Measurements from ENCODE around the gene RRP8.

RRP8 gene

DNA sequence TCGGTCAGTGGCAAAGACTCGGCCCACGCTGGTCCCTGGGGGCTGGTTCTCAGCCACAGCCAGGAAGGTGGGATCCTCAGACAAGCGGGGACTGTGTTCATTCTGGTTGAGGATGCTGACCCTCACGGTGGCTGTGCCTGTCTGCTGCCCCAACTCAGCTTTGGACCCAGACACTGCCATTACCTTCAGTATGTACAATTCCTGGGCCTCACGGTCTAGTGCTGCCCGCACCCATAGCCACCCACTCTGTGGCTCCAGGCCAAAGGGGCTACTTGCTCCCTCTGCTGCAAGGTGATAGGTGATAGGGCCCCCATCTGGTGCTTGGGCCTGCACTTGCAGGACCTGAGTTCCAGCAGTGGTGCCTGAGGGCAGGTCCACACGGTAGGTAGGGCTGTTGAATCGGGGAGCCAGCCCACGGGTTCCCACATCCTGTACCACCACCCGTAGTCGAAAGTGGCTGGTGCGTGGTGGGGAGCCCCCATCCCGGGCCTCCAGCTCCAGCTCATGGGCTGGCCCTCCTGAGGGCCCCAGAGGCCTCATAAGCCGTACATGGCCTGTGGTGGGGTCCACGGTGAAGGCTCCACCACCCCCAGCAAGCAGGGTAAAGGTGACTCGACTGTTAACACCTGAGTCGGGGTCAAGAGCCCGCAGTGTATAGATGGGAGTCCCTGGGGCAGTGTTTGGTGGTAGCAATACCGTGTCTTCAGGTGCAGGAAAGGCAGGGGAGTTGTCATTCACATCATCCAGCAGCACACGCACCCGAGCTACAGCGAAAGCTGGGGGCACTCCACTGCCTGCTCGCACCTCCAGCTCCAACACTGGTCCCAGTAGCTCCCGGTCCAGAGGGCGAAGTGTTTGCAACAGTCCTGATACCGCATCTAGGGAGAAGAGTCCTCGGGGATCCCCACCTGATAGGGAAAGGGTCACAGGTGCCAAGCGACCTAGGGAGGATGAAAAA, 29.0 kb upstream of the RRP8 start:
- no peak for DNase-seq (ENCODE audit: low spot score)

DNA sequence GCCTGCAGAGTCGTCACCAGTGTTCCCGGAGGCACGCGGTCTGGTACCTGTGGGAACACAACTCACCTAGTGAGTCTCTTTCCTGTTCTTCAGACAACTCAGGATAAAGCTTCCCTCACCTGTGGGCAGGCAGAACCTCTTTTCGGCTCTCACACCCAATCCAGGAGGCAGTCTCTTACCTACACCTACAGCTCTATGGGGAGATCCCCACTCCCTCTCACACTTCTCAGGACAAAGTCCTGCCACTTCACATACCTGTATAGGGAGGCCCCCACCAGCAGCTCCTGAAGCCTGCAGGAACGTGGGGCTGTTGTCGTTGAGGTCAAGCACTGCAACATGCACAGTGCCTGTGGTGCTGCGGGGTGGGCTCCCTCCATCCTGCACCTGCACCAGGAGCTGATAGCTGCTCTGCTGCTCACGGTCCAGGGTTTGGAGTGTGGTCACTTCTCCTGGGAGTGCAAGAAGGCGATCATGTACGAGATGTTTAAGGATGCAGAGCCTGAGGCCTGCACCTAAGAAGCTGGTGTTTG, 28.0 kb upstream of the RRP8 start:
- DNase-seq (ENCODE audit: low spot score) = no peak

DNA sequence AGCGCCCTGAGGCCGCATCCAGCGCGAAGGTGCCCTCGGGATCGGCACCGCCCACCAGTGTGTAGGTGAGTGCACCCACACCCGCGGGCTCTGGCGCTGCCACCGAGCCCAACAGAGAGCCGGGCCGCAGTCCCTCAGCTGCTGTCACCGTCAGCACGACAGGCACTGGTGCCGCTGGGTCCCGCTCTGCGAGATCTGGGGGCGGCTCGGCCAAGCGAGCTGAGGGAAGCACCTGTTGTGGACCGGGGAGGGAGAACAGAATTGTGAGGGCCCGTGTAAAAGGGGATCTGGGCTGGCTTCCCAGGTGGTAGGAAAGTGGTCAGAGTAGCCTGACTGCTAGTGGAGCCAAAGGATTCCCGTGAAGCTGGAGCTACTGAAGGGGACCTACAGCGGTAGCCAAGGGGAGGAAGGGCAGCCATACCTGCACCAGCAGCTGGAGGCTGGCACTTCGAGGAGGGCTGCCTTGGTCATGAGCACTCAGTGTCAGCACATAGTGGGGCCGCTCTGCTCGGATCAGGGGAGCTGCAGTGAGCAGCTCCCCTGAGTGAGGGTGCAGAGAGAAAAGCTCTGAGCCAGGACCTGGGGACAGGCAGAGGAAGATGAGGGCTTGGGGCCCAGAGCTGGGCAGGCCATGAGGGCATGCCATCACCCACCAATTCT, 27.3 kb upstream of the RRP8 start:
- DNase-seq (ENCODE audit: low spot score) = no peak

DNA sequence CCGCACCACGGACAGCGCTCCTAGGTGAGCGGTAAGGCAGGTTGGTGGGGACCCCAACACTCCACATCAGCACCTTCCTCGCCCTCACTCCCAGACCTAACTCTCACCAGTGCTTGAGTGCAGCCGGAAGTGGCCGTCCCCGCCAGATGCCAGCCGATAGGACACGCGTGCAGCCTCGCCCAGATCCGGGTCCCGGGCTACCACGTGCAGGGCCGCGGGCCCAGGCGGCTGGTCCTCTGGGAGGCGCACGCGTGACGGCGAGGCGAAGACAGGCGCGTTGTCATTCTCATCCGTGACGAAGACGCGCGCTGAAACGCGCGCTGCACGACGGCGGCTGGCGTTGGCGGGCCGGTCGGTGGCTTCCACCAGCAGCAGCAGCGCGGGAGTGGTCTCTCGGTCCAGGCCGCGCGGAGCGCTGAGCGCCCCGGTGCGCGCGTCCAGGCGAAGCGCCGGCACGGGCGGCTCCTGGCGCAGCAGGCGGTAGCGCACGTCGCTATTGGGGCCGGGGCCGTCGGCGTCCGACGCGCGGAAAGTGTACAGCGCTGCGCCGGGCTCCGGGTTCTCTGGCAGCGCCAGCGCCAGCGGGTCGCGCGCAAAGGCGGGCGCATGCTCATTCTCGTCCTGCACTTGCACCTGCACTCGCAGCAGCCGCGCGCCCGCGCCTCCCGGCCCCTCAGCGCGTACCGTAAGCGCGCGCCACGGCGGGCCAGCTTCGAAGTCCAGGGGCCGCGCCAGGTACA, 26.6 kb upstream of the RRP8 start:
- DNase-seq (ENCODE audit: low spot score) = no peak

DNA sequence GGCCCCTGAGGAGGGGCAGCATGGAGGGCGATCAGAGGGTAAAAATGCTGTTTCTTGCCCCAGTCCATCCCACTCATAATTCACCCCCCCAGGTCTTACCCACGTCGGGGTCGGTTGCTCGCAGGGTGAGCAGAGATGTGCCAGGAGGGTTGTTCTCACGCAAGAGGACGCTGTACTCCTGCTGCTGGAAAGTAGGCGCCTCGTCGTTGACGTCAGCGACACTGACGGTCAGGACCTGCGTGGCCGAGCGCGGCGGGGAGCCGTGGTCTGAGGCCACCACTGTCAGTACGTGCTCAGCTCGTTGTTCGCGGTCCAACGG, 26.1 kb upstream of the RRP8 start:
- DNase-seq (ENCODE audit: low spot score) = no peak

DNA sequence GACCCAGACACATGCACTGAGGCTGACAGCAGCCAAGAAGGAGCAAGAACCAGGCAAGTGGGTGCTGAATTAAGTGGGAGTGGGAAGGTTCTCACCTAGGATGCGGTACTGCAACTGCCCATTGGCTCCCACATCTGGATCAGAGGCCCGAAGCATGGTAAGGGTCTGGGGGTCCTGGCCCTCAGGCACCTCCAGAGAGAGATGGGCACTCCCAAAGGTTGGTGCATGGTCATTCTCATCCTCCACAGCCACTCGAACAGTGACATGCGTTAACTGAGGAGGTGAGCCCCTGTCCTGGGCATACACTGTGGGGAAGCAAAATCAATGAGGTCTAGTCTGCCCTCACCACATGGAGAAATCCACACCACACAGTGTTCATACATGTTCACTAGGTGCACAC, 25.1 kb upstream of the RRP8 start:
- DNase-seq (ENCODE audit: low spot score) = no peak

DNA sequence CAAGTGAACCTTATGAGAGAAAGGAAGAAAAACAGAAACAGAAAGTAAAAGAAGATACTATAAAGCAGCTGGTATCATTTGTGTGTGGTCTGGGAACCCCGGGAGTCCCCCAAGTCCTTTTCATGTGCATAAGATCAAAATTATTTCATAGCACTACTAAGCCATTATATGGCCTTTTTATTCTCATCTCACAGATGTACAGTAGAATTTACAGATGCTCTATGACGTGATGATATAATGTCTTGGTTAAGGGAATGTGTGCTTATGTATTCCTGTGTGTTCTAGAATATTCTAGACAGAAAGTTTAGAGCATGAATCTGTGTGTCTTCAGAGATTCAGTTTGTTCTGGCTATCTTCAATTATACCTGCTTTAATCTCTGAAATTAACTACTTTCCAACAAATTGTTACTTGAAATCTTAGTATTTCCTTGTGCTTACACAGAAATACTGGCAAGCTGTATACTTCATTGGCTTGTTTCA, 24.4 kb upstream of the RRP8 start:
- DNase-seq (ENCODE audit: low spot score) = no peak

DNA sequence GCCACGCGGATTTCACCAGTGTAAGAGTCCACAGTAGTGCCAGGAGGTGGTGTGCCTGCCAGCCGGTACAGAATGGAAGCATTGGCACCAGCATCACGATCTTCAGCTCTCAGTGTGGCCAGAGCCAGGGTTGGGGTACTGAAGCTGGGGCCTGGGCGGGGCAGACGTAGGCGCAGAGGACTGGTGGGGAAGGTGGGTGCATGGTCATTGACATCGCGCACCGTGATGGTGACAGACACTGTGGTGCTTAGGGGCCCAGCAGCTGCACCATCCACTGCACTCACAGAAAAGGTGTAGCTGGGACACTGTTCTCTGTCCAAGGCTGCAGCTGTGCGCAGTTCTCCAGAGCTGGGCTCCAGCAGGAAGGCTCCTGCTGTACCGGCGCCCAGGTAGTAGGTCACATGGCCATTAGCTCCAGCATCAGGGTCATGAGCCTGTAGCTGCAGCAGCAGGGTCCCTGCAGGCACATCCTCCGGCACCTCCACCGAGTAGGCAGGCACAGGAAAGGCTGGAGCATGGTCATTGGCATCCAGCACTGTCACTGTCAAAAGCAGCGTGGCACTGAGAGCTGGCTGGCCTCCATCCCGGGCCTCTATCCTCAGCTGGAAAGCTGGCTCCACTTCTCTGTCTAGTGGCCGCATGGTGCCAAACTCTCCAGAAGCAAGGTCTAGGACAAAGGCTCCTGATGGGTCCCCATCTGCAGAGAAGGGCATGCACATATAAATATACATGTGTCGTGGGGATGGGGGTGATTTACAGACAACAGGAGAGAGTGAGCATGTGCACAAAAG, 23.8 kb upstream of the RRP8 start:
- peak; percentile 71 for DNase-seq (ENCODE audit: low spot score)

DNA sequence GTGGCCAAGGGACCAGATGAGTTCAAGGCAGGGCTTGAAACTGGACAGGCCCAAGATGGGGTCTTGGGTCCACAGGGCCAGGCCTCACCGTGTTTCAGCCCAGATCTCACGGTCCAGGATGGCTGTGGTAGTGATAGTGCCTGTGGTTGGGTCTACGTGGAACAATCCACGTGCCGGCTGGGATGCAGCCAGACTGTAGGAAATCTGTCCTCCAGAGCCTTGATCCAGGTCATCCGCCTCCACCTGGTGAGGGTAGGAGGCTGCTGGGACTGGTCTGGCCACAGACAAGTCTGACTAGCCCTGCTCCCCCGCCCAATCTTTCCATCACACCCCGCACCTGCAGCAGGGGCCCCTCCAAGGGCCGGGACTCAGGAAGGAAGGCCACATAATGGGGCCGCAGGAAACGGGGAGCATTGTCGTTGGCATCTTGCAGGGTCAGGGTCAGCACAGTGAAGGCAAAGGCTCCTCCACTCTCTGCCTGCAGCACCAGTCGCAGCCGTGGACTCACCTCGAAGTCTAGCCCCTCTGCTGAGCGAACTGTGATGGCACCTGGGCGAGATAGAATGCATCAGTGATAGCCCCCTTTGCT, 22.5 kb upstream of the RRP8 start:
- DNase-seq (ENCODE audit: low spot score) = no peak

DNA sequence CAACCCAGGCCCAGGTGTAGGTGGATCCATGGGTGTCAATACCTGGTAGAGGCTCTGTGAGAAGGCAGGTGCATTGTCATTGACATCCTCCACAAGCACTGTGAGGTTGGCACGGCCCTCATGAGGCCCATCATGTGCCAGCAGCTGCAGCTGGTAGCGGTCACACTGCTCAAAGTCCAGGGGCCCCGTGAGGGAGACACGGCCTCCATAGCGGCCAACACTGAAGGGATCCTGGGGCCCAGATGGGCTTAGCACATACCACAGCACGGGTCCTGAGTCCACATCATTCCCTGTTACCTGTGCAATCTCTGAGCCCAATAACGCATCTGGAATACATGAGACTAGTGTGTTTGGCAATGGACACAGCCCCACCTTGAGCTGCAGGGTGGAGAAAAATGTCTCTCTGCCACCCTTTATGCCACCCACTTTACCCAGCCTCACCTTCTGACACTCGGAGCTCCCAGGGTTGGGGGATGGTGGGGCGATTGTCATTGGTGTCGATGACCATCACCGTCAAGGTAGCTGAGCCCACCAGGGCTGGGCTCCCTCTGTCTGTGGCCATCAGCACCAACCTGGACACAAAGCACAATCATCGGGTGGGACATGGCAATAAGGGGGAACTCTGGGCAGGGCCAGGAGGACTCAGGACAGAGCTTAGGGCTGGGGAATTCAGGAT, 21.9 kb upstream of the RRP8 start:
- DNase-seq (ENCODE audit: low spot score) = no peak

DNA sequence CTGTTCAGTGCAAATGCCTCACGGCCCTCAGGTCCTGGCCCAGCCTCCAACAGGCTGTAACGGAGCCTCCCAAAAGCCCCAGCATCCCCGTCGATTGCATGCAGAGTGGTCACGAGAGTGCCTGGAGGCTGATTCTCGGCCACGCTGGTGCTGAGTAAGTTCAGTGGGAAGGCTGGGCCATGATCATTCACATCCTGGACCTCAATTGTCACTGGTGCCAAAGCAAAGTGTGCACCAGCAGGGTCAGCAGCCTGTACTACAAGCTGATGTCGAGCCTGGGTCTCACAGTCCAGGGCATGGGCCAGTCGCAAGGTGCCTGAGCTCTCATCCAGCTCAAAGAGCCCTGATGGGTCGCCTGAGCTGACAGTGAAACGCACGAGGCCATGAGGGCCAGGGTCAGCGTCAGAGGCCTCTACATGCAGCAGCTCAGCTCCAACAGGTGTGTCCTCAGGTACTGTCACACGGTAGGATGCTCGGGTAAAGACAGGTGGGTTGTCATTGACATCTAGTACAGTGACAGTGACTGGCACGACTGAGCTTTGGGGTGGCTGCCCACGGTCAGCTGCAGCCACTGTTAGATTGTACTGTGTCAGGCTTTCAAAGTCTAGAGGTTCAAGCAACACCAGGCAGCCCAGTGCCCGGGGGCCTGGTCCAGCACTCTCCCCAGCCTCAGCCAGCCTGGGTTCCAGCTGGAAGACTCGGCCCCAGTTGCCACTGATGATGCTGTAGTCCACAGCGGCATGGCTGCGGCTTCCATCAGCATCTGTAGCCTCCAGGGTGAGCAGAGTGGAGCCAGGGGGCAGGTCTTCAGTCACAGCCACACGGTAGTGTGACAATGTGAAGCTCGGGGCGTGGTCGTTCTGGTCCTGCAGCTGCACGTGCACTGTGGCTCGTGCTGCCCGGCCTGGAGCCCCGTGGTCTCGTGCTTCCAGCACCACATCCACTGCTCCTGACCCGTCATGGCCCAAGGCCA, 20.3 kb upstream of the RRP8 start:
- no peak for DNase-seq (ENCODE audit: low spot score)

DNA sequence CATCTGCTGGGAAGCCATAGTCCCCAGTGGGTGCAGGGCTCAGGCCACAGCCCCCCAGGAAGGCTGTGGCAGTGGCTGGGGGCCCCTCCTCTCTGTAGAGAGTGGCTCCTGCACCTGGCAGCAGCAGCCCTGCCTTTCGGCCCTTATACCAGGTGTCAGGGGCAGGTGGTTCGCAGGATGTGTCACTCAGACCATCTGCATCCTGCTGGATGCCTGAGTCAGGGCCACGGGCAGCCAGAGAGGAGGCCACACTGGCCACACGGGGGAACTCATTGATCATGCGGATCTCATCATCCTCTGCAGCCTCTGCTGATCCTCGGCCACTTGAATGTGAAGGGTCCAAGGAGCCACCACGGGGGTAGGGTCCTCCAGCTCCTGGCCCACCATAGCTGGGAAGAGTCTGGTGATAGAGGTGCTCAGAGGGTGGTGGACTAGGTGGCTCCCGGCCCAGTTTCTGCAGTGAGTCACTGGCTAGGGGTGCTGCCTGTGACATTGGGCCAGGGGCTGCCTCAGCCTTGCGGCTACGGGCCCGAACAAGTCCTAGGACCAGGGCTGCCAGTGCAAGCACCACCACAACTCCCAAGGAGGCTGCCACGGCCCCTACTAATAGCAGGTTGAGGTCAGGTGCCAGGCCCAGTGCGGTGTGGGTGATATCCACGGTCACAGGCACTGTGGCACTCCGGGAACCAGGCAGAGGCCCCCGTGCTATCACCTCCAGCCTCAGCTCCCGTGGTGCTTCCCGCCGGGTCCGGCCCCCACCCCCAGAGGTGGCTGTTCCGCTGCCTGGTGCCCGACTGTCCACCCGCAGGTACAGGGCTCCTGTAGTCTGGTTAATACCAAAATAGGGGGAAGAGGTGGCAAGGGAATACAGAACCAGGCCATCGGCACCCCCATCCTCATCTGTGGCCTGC, 19.1 kb upstream of the RRP8 start:
- DNase-seq (ENCODE audit: low spot score) = no peak

DNA sequence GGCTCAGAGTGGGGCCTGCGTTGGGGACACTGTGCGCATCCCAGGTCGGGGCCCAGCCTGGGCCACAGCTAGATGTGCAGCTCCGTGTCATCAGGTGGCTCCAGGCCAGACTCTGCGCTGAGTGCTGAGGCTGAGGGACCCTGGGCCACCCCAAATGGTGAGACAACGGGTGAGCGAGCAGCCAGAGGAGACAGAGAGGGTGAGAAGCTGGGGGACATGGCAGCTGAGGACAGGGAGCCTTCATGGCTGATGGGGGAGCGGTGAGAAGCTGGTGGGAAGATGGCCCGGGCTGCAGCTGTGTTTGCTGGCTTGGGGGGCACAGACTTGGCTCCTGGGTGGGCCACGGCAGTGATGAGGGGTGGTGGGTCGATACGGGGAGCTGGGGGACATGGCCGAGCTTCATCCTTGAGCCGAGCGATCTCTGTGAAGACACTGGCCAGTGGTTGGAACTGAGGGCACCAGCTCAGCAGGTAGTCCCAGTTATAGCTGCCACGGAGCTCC, 18.3 kb upstream of the RRP8 start:
- no peak for DNase-seq (ENCODE audit: low spot score)

DNA sequence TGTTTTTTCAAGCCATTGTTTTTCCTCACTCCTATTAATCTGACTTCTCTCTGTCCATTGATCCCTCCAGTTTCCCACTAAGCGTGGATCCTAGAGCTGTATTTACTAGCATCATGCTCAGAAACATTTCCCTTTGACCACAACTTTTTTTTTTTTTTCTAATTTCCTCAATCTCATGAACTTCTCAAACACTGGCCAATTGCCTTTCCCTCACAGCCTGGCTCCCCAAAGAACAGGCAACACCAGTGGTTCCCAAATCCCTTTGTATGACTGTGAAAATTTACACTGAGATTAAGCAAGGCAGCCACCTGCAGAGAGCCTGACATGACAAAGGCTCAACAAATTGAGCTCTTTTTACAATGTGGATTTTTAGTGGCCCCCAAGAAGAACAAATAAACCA, 17.2 kb upstream of the RRP8 start:
- DNase-seq (ENCODE audit: low spot score) = no peak

DNA sequence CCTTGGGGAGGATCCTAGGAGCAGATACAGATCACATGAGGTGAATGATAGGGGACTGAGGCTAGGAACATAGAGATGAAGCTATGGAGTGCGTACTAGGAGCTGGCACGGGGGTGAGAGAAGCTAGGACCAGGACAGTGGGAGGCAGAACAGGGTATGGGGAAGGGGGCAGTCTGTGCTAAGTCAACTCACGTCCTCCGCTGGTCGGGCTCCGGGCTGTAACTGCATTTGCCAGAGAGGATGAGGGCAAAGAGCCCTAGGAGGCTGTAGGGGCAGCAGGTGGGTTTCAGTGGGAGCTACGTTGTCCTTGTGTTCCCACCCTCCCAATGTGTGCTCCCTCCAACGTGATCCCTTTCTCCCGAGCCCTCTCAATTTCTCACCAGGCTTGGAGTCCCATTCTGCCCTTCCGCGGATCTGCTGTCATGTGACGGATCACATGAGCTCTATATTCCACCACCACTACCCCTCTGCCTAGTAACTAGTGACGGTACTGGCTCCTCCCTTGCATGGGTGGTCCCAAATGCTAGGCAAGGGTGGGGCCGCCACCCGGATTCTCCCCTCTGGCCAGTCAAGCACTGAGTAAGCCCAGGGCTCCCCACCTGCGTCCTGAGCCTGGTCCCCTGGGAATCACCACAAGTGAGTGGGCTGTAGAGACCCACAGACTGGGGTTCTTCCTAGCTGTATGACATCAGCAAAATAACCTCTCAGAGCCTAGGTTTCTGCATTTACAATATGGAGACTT, 15.8 kb upstream of the RRP8 start, which contains the start of gene TPP1:
Gene TPP1 (minus strand): TSS at position 419 of the 742 bp plus-strand sequence. CDS start 22 bp downstream, at position 397.
- peak; percentile 99 for DNase-seq (ENCODE audit: low spot score)

DNA sequence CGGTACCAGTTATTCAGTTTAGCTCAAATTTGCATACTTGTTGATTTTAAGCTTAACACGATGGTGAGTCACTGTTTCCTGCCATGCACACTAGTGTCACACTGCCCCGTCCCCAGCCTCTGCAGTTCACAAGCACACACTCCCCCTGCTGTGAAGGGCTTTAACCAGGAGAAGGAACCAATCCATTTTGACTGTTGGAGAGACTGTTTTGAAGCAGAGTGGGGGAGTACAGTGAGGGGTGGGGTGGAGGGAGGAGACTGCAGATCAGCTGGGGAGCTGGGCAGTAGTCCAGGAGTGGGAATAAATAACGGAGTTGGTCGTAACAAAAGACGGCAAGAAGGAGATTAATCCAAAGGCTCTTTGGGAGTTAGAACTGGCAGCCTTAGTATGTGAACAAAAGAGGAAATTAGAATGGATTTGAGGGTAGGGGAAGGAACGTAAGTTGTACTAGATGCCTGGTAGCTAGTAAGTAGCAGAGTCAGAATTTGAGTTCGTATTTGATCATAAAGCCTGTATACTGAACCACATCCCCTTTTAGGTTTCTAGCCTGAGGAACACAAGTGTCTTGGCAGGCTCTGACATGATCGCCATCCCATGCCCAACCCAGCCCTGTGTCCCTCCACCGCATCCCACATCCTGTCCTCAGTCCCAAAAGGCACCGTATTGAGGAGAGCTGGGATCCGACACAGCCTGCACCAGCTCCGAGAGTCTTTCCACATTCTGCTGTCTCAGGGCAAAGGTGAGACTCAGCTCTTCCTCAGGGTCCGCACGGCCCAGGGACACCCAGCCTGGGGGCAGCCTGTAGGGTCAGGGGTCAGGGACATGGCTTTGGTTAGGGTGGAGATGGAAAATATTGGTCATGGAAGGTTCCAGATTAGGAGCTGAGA, 14.9 kb upstream of the RRP8 start:
- peak; percentile 87 for DNase-seq (ENCODE audit: low spot score)
